HEK293 (cell line): ENCODE data around the gene LBH.

ENCODE experiments used
- PATZ1 ChIP-seq: fragments of 450-650 bp; formaldehyde crosslinking; IDR thresholded peaks from 2 replicates; pipeline ENCODE4 v1.5.1; 2016; ENCODE audit warnings: missing biosample characterization, missing genetic modification characterization
- SP7 ChIP-seq: fragments of 450-650 bp; formaldehyde crosslinking; IDR thresholded peaks from 2 replicates; pipeline ENCODE4 v1.5.1; 2016; ENCODE audit warnings: missing biosample characterization, missing genetic modification characterization
- ZBTB1 ChIP-seq: fragments of 450-650 bp; formaldehyde crosslinking; IDR thresholded peaks from 2 replicates; pipeline ENCODE4 v1.5.1; 2016; ENCODE audit warnings: missing biosample characterization, missing genetic modification characterization
- ZNF394 ChIP-seq: fragments of 450-650 bp; formaldehyde crosslinking; IDR thresholded peaks from 2 replicates; pipeline ENCODE4 v1.5.1; 2016; ENCODE audit warnings: missing biosample characterization, missing genetic modification characterization, mild to moderate bottlenecking, moderate library complexity, borderline replicate concordance
- ZNF664 ChIP-seq: fragments of 450-650 bp; formaldehyde crosslinking; IDR thresholded peaks from 2 replicates; pipeline ENCODE4 v1.5.1; 2016; ENCODE audit warnings: missing biosample characterization, missing genetic modification characterization
- TF ChIP-seq, protein P1 (sequence below): fragments of 450-650 bp; formaldehyde crosslinking; IDR thresholded peaks from 2 replicates; pipeline ENCODE4 v1.5.1; 2016; ENCODE audit warnings: missing biosample characterization, missing genetic modification characterization

DNA sequence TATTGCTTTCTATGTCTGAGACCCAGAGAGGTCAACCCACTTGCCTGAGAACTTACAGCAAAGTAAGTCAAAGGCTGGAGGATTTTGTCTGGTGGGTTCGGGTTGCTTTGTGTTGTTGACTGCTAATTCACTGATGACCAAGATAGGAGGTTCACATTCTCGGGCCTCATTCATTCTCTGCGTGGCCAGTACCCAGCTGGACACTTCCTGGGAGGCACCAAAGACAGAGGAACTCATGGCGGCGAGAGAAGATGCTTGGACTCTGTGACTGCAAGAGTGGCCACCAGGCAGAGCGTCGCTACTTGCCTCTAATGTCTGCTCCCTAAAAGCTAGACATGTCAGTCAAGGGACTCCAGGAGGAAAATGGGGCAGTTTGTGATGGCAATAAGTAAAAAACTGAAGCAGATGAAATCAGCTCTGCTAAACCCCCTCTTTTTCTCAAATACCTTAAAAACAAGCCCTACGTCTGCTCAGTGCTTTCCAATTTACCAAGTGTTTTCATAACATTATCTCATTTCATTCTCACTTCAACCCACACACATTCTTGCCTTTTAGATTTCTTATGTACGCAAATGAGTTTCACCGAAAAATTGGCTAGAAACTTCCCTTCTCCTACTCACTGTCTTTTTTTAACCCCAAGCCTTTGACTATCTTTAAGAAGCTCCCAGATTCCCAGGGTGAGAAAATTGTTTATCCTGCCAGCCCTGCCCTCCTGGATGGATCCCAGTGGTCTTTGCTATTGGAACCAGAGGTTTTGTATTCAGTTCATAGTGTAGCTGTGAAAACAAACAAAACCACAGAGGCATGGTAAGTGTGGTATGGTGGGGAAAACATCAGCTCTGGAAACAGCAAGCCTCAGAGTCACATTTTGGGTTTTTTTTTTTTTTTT lies 4.9 kb upstream of the LBH start:
- TF ChIP-seq, protein P1, sequence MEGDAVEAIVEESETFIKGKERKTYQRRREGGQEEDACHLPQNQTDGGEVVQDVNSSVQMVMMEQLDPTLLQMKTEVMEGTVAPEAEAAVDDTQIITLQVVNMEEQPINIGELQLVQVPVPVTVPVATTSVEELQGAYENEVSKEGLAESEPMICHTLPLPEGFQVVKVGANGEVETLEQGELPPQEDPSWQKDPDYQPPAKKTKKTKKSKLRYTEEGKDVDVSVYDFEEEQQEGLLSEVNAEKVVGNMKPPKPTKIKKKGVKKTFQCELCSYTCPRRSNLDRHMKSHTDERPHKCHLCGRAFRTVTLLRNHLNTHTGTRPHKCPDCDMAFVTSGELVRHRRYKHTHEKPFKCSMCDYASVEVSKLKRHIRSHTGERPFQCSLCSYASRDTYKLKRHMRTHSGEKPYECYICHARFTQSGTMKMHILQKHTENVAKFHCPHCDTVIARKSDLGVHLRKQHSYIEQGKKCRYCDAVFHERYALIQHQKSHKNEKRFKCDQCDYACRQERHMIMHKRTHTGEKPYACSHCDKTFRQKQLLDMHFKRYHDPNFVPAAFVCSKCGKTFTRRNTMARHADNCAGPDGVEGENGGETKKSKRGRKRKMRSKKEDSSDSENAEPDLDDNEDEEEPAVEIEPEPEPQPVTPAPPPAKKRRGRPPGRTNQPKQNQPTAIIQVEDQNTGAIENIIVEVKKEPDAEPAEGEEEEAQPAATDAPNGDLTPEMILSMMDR (tag by site-specific recombination) = no peak
- TF ChIP-seq SP7 (tag by site-specific recombination) (no peak), ZNF394 (tag by site-specific recombination) (no peak), PATZ1 (no peak), ZNF664 (tag by site-specific recombination) (no peak), ZBTB1 (tag by site-specific recombination) (no peak)
